ENCODE results near the gene TMC3. TPM values are rescaled to one million over a fixed set of nuclear protein-coding genes. Genes with fewer than 3 reads are reported as not detected.

The TMC3 gene
- total and polyA plus RNA-seq, 2 of the 13 experiments (the other 11 are each of a cell fraction or from before 2014, with no cell fraction given) = not detected

GRCh38 chr15:81338170-81339007 is 35.6 kb downstream of the TMC3 start:
- no peak overlapping the region for H3K27ac ChIP-seq (ENCODE audit: extremely low read length, insufficient read depth, low read length)
- FAIRE-seq (no peak), DNase-seq (ENCODE audit: low spot score) (no peak), ATAC-seq (no peak)
- no TSS peak for BruUV-seq (replicated peaks)
- H3K4me1 ChIP-seq (ENCODE audit: insufficient read depth, low read length) = no peaks in the 10 kb centered on the region
- no peaks in the 10 kb centered on the region for H3K36me3 ChIP-seq (replicated peaks in 1 of 2; ENCODE audit: control insufficient read depth in 1 of 2, insufficient read depth in 2 of 2, low read length in 2 of 2)
- no peaks in the 10 kb centered on the region for H3K9me3 ChIP-seq (ENCODE audit: low read length)
- H3K4me2 ChIP-seq (ENCODE audit: low read depth, low read length) = no peak overlapping the region
- TF ChIP-seq KAT2B (IDR thresholded peaks at IDR 0.05; ENCODE audit: borderline replicate concordance, low read depth, low read length) (no peak), KDM2A (CRISPR knock-in tag; IDR thresholded peaks at IDR 0.05; ENCODE audit: borderline replicate concordance, low read depth) (no peak), BHLHE40 (IDR thresholded peaks at IDR 0.05; ENCODE audit: low read length) (no peak)
- no peak overlapping the region for H3K4me3 ChIP-seq (replicated peaks in 1 of 3; ENCODE audit: insufficient read depth in 1 of 3, low read depth in 2 of 3, low read length in 3 of 3)
- in situ Hi-C loops (cut with HindIII; ENCODE audit: extremely low pct_ligation_motif_present, low pct_unique_long_range_greater_than_20kb) = no loop called here
- H3K79me2 ChIP-seq (ENCODE audit: insufficient read depth, low read length) = no peaks in the 10 kb centered on the region
- H3K9ac ChIP-seq (ENCODE audit: insufficient read depth, low read depth, low read length) = no peak overlapping the region
- H2AFZ ChIP-seq (ENCODE audit: low read length) = no peak overlapping the region
- intact Hi-C loops (cut with micrococcal nuclease; ENCODE audit: unreplicated experiment) = no loop called here
- H4K20me1 ChIP-seq (ENCODE audit: insufficient read depth, low read length) = no peaks in the 10 kb centered on the region
- POLR2A ChIA-PET = no interaction called here
- no peaks in the 10 kb centered on the region; a peak in 1 of 5 replicates for H3K27me3 ChIP-seq (ENCODE audit: control insufficient read depth in 1 of 2, insufficient read depth in 2 of 2, low read length in 2 of 2)
- 44% methylated on average over 8 of the region's 8 CpGs for WGBS (ENCODE audit: low lambda C conversion rate)
- CTCF ChIA-PET (ENCODE audit: low intra/inter-chr PET ratio, low total read pairs) = no interaction called here

GRCh38 chr15:81337713-81338157 is 36.3 kb downstream of the TMC3 start:
- Histone ChIP-seq H4K20me1 (ENCODE audit: insufficient read depth, low read length) (no peaks in the 10 kb centered on the region), H3K4me1 (ENCODE audit: insufficient read depth, low read length) (no peaks in the 10 kb centered on the region), H3K27me3 (ENCODE audit: control insufficient read depth in 1 of 2, insufficient read depth in 2 of 2, low read length in 2 of 2) (no peaks in the 10 kb centered on the region; a peak in 1 of 5 replicates), H3K9me3 (ENCODE audit: low read length) (no peaks in the 10 kb centered on the region), H3K4me3 (replicated peaks in 1 of 3; ENCODE audit: insufficient read depth in 1 of 3, low read depth in 2 of 3, low read length in 3 of 3) (no peak overlapping the region), H2AFZ (ENCODE audit: low read length) (no peak overlapping the region), H3K79me2 (ENCODE audit: insufficient read depth, low read length) (no peaks in the 10 kb centered on the region), H3K27ac (ENCODE audit: extremely low read length, insufficient read depth, low read length) (no peak overlapping the region), H3K4me2 (ENCODE audit: low read depth, low read length) (no peak overlapping the region), H3K9ac (ENCODE audit: insufficient read depth, low read depth, low read length) (no peak overlapping the region), H3K36me3 (replicated peaks in 1 of 2; ENCODE audit: control insufficient read depth in 1 of 2, insufficient read depth in 2 of 2, low read length in 2 of 2) (no peaks in the 10 kb centered on the region)
- BruUV-seq (replicated peaks) = no TSS peak
- POLR2A ChIA-PET = no interaction called here
- ATAC-seq (no peak), FAIRE-seq (no peak), DNase-seq (ENCODE audit: low spot score) (no peak)
- no peak for TF ChIP-seq MAZ (IDR thresholded peaks at IDR 0.05; ENCODE audit: borderline replicate concordance, low read depth, low read length)
- TF ChIP-seq MAZ (CRISPR knock-in tag; IDR thresholded peaks at IDR 0.05; ENCODE audit: low read depth) = no peak
- TF ChIP-seq NFYC (CRISPR knock-in tag; IDR thresholded peaks at IDR 0.05) = no peak
- TF ChIP-seq CBX5 (CRISPR knock-in tag; IDR thresholded peaks at IDR 0.05; ENCODE audit: borderline replicate concordance) = no peak
- TF ChIP-seq HMG20A (CRISPR knock-in tag; IDR thresholded peaks at IDR 0.05; ENCODE audit: borderline replicate concordance) = no peak
- no peak for TF ChIP-seq ADNP (CRISPR knock-in tag; IDR thresholded peaks at IDR 0.05)
- TF ChIP-seq ZGPAT (CRISPR knock-in tag; IDR thresholded peaks at IDR 0.05) = no peak
- TF ChIP-seq ZNF12 (CRISPR knock-in tag; IDR thresholded peaks at IDR 0.05) = no peak
- TF ChIP-seq CBX2 (IDR thresholded peaks at IDR 0.05; ENCODE audit: low read depth, low read length) = no peak
- no peak for TF ChIP-seq CBX2 (CRISPR knock-in tag; IDR thresholded peaks at IDR 0.05; ENCODE audit: low read depth)
- no peak for TF ChIP-seq ZNF205 (CRISPR knock-in tag; IDR thresholded peaks at IDR 0.05)
- in situ Hi-C loops (cut with HindIII; ENCODE audit: extremely low pct_ligation_motif_present, low pct_unique_long_range_greater_than_20kb) (no loop called here), intact Hi-C loops (cut with micrococcal nuclease; ENCODE audit: unreplicated experiment) (loop anchor here (1.0 kb wide), 1 partner anchor 62 kb away; no protein-coding TSS in a partner anchor)
- CTCF ChIA-PET (ENCODE audit: low intra/inter-chr PET ratio, low total read pairs) = no interaction called here
- 63% methylated on average over 8 of the region's 9 CpGs for WGBS (ENCODE audit: low lambda C conversion rate)

Measured in HepG2 (cell line).